ENCODE data around the gene CCDC170.

- peak; percentile 24; the same call in 1 of the 2 replicates for TF ChIP-seq CTCF (conservative IDR thresholded peaks at IDR 0.05; ENCODE audit: low read length)
- TF ChIP-seq EZH2phosphoT487 (IDR thresholded peaks at IDR 0.05; ENCODE audit: borderline replicate concordance): no peak
Measured at GRCh38 chr6:151546941-151547659, 53.3 kb downstream of the CCDC170 start.

Measured in Loucy (cell line).